ENCODE data around the gene ASCL5.

DNA sequence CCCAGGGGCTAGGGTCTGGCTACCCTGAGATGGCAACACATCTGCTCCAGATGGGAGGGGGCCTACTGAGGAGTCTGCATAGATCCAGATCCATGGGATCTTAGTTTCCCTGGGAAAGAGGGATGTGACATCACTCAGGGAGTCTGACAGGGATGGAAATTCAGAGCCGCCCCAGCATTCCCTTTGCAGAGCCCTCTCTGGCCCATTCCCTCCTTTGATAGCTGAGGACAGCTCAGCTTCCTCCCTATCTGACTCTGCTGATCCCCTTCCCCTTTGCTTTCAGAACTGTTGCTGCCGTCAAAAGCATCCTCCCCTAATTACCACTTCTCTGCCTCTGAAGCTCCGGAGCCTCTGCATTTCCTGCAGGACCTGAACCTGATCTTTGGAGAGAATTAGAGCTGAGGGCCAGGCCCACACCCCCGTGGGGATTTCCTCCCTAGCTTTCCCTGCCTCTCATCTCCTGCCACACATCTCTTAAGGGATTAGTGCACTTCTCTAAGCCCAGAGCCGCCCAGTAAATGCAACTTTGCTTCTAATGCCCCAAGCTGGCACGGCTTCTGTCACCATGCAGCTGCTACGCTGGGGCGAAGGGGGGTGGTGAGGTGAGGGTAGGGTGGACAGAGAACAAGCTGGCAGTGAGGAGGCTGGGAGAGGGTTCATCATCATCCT lies 9.5 kb upstream of the ASCL5 start:
- TF ChIP-seq, protein P1, sequence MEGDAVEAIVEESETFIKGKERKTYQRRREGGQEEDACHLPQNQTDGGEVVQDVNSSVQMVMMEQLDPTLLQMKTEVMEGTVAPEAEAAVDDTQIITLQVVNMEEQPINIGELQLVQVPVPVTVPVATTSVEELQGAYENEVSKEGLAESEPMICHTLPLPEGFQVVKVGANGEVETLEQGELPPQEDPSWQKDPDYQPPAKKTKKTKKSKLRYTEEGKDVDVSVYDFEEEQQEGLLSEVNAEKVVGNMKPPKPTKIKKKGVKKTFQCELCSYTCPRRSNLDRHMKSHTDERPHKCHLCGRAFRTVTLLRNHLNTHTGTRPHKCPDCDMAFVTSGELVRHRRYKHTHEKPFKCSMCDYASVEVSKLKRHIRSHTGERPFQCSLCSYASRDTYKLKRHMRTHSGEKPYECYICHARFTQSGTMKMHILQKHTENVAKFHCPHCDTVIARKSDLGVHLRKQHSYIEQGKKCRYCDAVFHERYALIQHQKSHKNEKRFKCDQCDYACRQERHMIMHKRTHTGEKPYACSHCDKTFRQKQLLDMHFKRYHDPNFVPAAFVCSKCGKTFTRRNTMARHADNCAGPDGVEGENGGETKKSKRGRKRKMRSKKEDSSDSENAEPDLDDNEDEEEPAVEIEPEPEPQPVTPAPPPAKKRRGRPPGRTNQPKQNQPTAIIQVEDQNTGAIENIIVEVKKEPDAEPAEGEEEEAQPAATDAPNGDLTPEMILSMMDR (IDR thresholded peaks at IDR 0.05), result no peak
- no peak for TF ChIP-seq POLR2A (IDR thresholded peaks at IDR 0.05)

Measured in adrenal gland (tissue), 5 donors.